GM18511 (cell line): ENCODE results near the gene MFSD12.

Experiments used
- ATAC-seq: cut with Tn5 transposase; IDR thresholded peaks from one replicate; pipeline ENCODE4 v1.9.1; 2021; ENCODE audit warnings: mild to moderate bottlenecking, moderate library complexity; ENCODE audit not compliant: unreplicated experiment

MFSD12 gene

GRCh38 chr19:3526507-3527237, 30.7 kb downstream of the MFSD12 start:
- no peak for ATAC-seq

- ATAC-seq, result no peak
Observed at GRCh38 chr19:3524904-3525451, 32.4 kb downstream of the MFSD12 start.

GRCh38 chr19:3524078-3524842, 33.1 kb downstream of the MFSD12 start:
- ATAC-seq, result no peak

- no peak for ATAC-seq
Observed at GRCh38 chr19:3523361-3524077, 33.9 kb downstream of the MFSD12 start.

- no peak for ATAC-seq
Observed at GRCh38 chr19:3522421-3523360, 34.7 kb downstream of the MFSD12 start.

- ATAC-seq, result no peak
Observed at GRCh38 chr19:3521104-3521445, 36.3 kb downstream of the MFSD12 start.

- ATAC-seq, result no peak
Observed at GRCh38 chr19:3520166-3521103, 37.0 kb downstream of the MFSD12 start.

- ATAC-seq, result no peak
Observed at GRCh38 chr19:3519126-3519525, 38.3 kb downstream of the MFSD12 start.

- ATAC-seq, result no peak
Observed at GRCh38 chr19:3518659-3519058, 38.7 kb downstream of the MFSD12 start.

- ATAC-seq, result no peak
Observed at GRCh38 chr19:3518255-3518654, 39.1 kb downstream of the MFSD12 start.

GRCh38 chr19:3517638-3518037, 39.7 kb downstream of the MFSD12 start:
- ATAC-seq, result no peak

- ATAC-seq, result no peak
Observed at GRCh38 chr19:3516675-3517207, 40.6 kb downstream of the MFSD12 start.

GRCh38 chr19:3515891-3516422, 41.4 kb downstream of the MFSD12 start:
- no peak for ATAC-seq

GRCh38 chr19:3514930-3515329, 42.5 kb downstream of the MFSD12 start:
- ATAC-seq, result no peak

GRCh38 chr19:3513229-3514140, 43.9 kb downstream of the MFSD12 start:
- no peak for ATAC-seq

GRCh38 chr19:3512562-3513228, 44.7 kb downstream of the MFSD12 start:
- ATAC-seq, result no peak
